CD8-positive, alpha-beta memory T cell (primary cell): ENCODE data around the gene SEMA3B. TPM values are rescaled to one million over a fixed set of nuclear protein-coding genes. Genes with fewer than 3 reads are reported as not detected.

ENCODE experiments used
- CTCF ChIA-PET: fragments of 350-600 bp; sonication (Branson Sonifier 250); formaldehyde crosslinking; loops from one replicate; lab custom pipeline; 2021; ENCODE audit warnings: antibody characterized with exemption; lab: Charles Lee
- POLR2A ChIA-PET: fragments of 350-600 bp; sonication (Branson Sonifier 250); formaldehyde crosslinking; loops from one replicate; lab custom pipeline; 2021; ENCODE audit warnings: antibody characterized with exemption; lab: Charles Lee
- DNase-seq, 5 donors: peaks; one replicate each; pipeline versions ENCODE4 v3.0.0 to v3.0.0-alpha.2; 2020 to 2022; ENCODE audit warnings: mixed read lengths in 1 of 5
- H3K27ac ChIP-seq: one replicate; pipeline ENCODE4 v1.7.0; 2013; ENCODE audit warnings: low read depth, mild to moderate bottlenecking, low read length, moderate library complexity
- H3K27me3 ChIP-seq: 2 replicates; pipeline ENCODE4 v1.7.0; 2013; ENCODE audit warnings: low read length, mild to moderate bottlenecking; ENCODE audit not compliant: insufficient read depth, poor library complexity, severe bottlenecking
- H3K36me3 ChIP-seq: 2 replicates; pipeline ENCODE4 v1.7.0; 2013; ENCODE audit warnings: mild to moderate bottlenecking, low read length, moderate library complexity; ENCODE audit not compliant: insufficient read depth
- H3K4me1 ChIP-seq: 2 replicates; pipeline ENCODE4 v1.7.0; 2013; ENCODE audit warnings: mild to moderate bottlenecking, low read length, moderate library complexity; ENCODE audit not compliant: insufficient read depth
- H3K4me3 ChIP-seq: 2 replicates; pipeline ENCODE4 v1.7.0; 2013; ENCODE audit warnings: mild to moderate bottlenecking, low read length
- H3K9me3 ChIP-seq: 2 replicates; pipeline ENCODE4 v1.7.0; 2013; ENCODE audit warnings: mild to moderate bottlenecking, low read length
- H3K27ac Mint-ChIP-seq, 8 donors: one replicate each; pipeline ENCODE4 v1.8.0; 2020 to 2021; ENCODE audit warnings: mixed read lengths in 8 of 8, mild to moderate bottlenecking in 6 of 8, inconsistent platforms in 3 of 8, moderate library complexity in 3 of 8
- H3K27me3 Mint-ChIP-seq, 2 donors: one replicate each; pipeline ENCODE4 v1.8.0; 2020 to 2021; ENCODE audit warnings: mixed read lengths in 2 of 2, mild to moderate bottlenecking in 1 of 2, moderate library complexity in 1 of 2
- H3K36me3 Mint-ChIP-seq, 3 donors: one replicate each; pipeline ENCODE4 v1.8.0; 2020 to 2021; ENCODE audit warnings: mixed read lengths in 3 of 3, inconsistent platforms in 1 of 3, mild to moderate bottlenecking in 1 of 3
- H3K4me1 Mint-ChIP-seq, 3 donors: one replicate each; pipeline ENCODE4 v1.8.0; 2020 to 2021; ENCODE audit warnings: mixed read lengths in 3 of 3, inconsistent platforms in 1 of 3, mild to moderate bottlenecking in 1 of 3
- H3K4me3 Mint-ChIP-seq, 7 donors: one replicate each; pipeline ENCODE4 v1.8.0; 2020 to 2021; ENCODE audit warnings: mixed read lengths in 7 of 7, mild to moderate bottlenecking in 6 of 7, moderate library complexity in 4 of 7, inconsistent platforms in 2 of 7
- H3K9me3 Mint-ChIP-seq, 5 donors: one replicate each; pipeline ENCODE4 v1.8.0; 2020 to 2022; ENCODE audit warnings: mixed read lengths in 5 of 5, mild to moderate bottlenecking in 3 of 5, moderate library complexity in 2 of 5, inconsistent platforms in 1 of 5
- polyA plus RNA-seq: library from polyadenylated mRNA; unstranded; fragments of 300-500 nt; fragmentation: Illumina TruSeq; gene quantifications from one replicate; pipeline ENCODE4 v1.2.3, GENCODE V29; 2021
- total RNA-seq, 2 experiments: library from RNA; stranded (reverse); gene quantifications; one replicate each; pipeline ENCODE4 v1.2.3, GENCODE V29; 2021

The SEMA3B gene
- total and polyA plus RNA-seq, 3 experiments from 2014 or later, result 0.22 TPM; not detected in 2

DNA sequence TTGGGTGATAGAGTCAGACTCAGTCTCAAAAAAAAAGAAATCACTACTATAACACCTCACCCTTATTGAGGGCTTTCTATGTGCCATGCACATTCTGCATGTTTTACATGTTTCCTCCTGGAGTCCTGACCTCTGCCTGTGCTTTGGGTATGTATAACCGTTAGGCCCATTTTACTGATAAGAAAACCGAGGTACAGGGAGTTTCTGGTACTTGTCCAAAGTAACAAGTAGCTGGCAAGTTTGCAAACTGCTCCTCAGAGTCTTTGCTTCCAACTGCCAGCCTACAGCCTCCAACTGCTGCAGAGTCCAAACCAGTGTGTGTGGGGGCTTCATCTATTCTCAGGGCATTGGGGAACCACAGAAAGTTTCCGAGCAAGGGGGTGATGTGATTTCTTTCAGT, 36.6 kb upstream of the SEMA3B start:
- ChIA-PET POLR2A (no interaction called here), CTCF (interaction anchor here (1.0 to 15.9 kb wide), 2 partner anchors 17 to 38 kb away, joined by 5 to 241 read pairs; no protein-coding TSS in a partner anchor)
- Mint-ChIP-seq H3K9me3 (no peaks in the 10 kb centered on the region), H3K36me3 (peaks cover 0 to 11% (median 2%) of the 10 kb centered on the region in 3 donors), H3K27me3 (no peaks in the 10 kb centered on the region), H3K27ac (peak overlapping the region in 1 of 8 donors; percentile 82), H3K4me1 (peaks cover 11 to 25% (median 19%) of the 10 kb centered on the region in 3 donors), H3K4me3 (peak overlapping the region in 1 of 7 donors; percentile 40)
- no peak for DNase-seq
- Histone ChIP-seq H3K9me3 (no peaks in the 10 kb centered on the region), H3K4me3 (no peak overlapping the region), H3K27me3 (no peaks in the 10 kb centered on the region), H3K36me3 (no peaks in the 10 kb centered on the region), H3K27ac (no peak overlapping the region), H3K4me1 (peaks cover 20% of the 10 kb centered on the region)

DNA sequence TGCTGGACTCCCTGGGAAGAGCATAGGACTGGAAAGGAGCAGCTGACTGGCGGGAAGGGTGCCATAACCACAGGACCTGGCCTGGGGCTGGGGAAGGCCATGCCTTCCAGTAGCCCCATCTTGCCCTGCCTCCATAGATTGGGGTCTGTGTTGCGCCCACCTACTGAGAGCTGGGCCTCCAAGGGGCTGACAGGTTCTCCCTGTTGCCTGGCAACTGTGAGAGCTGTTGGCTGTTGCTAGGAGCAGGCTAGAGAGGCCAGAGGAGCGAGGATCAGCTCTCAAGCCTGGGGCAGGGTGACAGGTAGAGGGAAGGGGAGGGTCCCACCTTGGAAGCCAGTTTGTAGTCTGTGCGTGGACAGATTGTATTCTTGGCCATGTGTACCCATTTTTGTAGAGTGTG, 35.8 kb upstream of the SEMA3B start:
- H3K27ac ChIP-seq, result no peak overlapping the region

DNA sequence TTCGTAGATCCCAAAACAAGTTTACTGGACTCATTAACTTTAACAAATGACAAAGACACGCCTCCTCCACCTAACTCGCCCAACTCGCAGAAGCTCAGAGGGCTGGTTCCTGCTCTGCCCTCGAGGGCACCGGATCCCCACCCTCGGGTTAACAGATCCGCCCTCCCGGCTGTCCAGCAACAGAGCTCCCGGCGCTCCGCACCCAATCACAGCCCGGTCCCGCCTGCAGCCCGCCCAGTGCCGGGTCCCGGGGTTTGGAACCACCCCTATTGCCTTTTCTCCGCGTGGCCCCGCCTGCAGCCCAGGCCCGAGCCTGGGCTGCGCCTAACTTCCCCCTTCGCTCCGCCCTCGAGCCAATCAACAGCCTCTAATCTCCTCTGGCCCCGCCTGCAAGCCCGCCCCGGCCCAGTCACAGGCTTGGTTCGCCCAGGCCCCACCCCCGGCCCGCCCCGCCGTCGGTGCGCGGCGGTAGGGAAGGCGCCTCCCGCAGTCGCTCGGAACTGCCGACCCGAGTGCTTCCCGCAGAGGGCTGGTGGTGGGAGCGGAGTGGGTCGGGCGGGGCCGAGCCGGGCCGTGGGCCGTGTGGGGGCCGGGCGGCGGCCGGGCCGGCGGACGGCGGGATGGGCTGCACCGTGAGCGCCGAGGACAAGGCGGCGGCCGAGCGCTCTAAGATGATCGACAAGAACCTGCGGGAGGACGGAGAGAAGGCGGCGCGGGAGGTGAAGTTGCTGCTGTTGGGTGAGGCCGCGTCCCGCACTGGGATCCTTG, 33.0 kb upstream of the SEMA3B start, which contains the start of gene GNAI2:
Gene GNAI2 (plus strand): TSS at position 489 of the 768 bp plus-strand sequence. CDS start 132 bp downstream, at position 621.
- POLR2A ChIA-PET, result interaction anchor here (0.6 to 3.0 kb wide), 11 partner anchors 8 to 1679 kb away, joined by 3 to 35 read pairs (median 5); partner anchors contain the start of genes C3orf18, IFRD2, LSMEM2 and QRICH1
- H3K27me3 Mint-ChIP-seq, result no peaks in the 10 kb centered on the region

More for the DNA sequence above, 35.8 kb upstream of the SEMA3B start:
- Mint-ChIP-seq H3K27ac (peak overlapping the region in 3 of 8 donors; percentile 24 to 78 (median 77)), H3K27me3 (no peaks in the 10 kb centered on the region), H3K4me1 (peaks cover 11 to 20% (median 11%) of the 10 kb centered on the region in 3 donors), H3K4me3 (peak overlapping the region in 1 of 7 donors; percentile 85), H3K36me3 (peaks cover 0 to 18% (median 2%) of the 10 kb centered on the region in 3 donors), H3K9me3 (no peaks in the 10 kb centered on the region)
- ChIA-PET POLR2A (interaction anchor here (0.6 kb wide), 3 partner anchors 11 to 144 kb away, joined by 3 to 4 read pairs (median 3); partner anchors contain the start of gene RBM5), CTCF (interaction anchor here (1.0 to 15.9 kb wide), 3 partner anchors 16 to 39 kb away, joined by 3 to 241 read pairs (median 5); no protein-coding TSS in a partner anchor)
- Histone ChIP-seq H3K4me1 (peaks cover 15% of the 10 kb centered on the region), H3K4me3 (no peak overlapping the region), H3K9me3 (no peaks in the 10 kb centered on the region), H3K36me3 (no peaks in the 10 kb centered on the region), H3K27me3 (no peaks in the 10 kb centered on the region)
- no peak for DNase-seq

DNA sequence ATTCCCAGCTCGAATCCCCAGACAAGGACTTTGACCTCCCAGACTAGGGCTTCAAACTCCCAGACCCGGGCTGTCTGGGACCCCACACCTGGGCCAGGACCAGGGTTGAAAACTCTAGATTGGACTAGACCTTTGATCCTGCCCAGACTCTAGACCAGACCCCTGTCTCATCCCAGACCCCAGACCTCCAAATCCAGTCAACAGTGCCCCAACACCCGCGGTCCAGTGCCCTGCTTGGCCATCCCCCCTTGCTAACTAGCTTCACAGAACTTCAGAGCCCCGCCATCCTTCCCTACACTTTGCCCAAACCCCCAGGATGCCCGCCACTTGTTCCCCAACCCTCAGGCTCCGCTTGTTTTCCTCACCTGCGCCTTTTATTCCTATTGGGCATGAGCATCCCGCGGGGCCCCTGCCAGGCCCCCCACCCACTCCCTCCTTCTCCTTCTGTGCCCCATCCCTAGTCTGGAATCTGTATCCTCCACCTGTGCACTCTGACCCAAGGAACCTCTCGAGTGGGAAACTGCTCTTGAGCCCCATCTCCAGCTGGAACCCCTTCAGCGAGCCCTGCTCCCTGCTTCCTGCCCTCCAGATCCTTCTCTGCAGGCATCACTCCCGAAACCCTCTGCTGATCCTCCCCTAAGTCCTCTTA, 32.3 kb upstream of the SEMA3B start:
- Histone ChIP-seq H3K9me3 (no peaks in the 10 kb centered on the region), H3K4me3 (peak overlapping the region; percentile 99), H3K27ac (peak overlapping the region; percentile 71), H3K4me1 (peaks cover 44% of the 10 kb centered on the region), H3K36me3 (peaks cover 13% of the 10 kb centered on the region), H3K27me3 (no peaks in the 10 kb centered on the region)
- no peak for DNase-seq
- H3K27ac Mint-ChIP-seq, result peak overlapping the region; percentile 93 to 99 (median 96)
- ChIA-PET POLR2A (interaction anchor here (1.8 to 3.0 kb wide), 2 partner anchors 9 to 10 kb away, joined by 6 to 35 read pairs; no protein-coding TSS in a partner anchor), CTCF (interaction anchor here (1.2 to 15.9 kb wide), 7 partner anchors 10 to 42 kb away, joined by 3 to 241 read pairs (median 11); no protein-coding TSS in a partner anchor)
- peaks cover 34 to 42% (median 38%) of the 10 kb centered on the region in 3 donors for H3K4me1 Mint-ChIP-seq
- H3K36me3 Mint-ChIP-seq, result peaks cover 0 to 41% (median 0%) of the 10 kb centered on the region in 3 donors
- no peaks in the 10 kb centered on the region for H3K9me3 Mint-ChIP-seq
- H3K4me3 Mint-ChIP-seq, result peak overlapping the region; percentile 87 to 99 (median 98)
- H3K27me3 Mint-ChIP-seq, result no peaks in the 10 kb centered on the region

More for the DNA sequence above, 33.0 kb upstream of the SEMA3B start, which contains the start of gene GNAI2:
- DNase-seq, result peak; percentile 98 to 99 (median 99)
- Histone ChIP-seq H3K4me3 (peak within 1 kb of the TSS; percentile 99), H3K27me3 (no peaks in the 10 kb centered on the region), H3K4me1 (peaks cover 37% of the 10 kb centered on the region), H3K9me3 (no peaks in the 10 kb centered on the region), H3K36me3 (peaks cover 13% of the 10 kb centered on the region), H3K27ac (peak within 1 kb of the TSS; percentile 71)
- peaks cover 0 to 35% (median 1%) of the 10 kb centered on the region in 3 donors for H3K36me3 Mint-ChIP-seq
- CTCF ChIA-PET, result interaction anchor here (0.5 to 15.9 kb wide), 11 partner anchors 8 to 249 kb away, joined by 3 to 241 read pairs (median 7); partner anchors contain the start of gene RASSF1
- peaks cover 28 to 35% (median 33%) of the 10 kb centered on the region in 3 donors for H3K4me1 Mint-ChIP-seq
- H3K9me3 Mint-ChIP-seq, result no peaks in the 10 kb centered on the region
- H3K4me3 Mint-ChIP-seq, result peak within 1 kb of the TSS; percentile 87 to 99 (median 98)
- peak within 1 kb of the TSS; percentile 93 to 99 (median 96) for H3K27ac Mint-ChIP-seq

DNA sequence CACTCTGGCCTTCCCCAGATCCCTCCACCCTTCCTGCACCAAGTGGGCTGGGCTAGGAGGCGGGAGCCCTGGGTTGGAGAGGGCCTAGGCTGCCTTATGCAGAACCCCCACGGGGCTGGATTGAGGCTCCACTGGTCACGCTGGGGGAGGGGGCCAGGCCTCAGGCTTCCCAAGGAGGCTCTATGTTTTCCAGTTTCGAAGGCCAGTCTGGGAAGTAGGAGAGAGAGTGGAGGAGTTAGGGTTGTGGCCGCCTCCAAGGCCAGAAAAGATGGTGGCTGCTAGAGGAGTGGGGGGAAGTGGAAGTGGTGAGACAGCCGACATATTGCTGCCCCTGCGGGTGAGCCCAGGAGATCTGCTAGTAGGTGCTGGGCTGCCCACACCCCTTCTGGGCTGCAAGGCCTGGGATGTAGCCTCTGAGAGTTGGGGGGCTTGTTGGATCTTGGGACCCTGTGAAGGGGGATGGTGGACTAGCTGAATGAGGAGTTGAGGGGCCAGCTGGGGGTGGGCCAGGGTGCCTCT, 31.8 kb upstream of the SEMA3B start:
- peaks cover 13% of the 10 kb centered on the region for H3K36me3 ChIP-seq
- Mint-ChIP-seq H3K4me3 (peak overlapping the region; percentile 87 to 99 (median 98)), H3K9me3 (no peaks in the 10 kb centered on the region), H3K27me3 (no peaks in the 10 kb centered on the region), H3K27ac (peak overlapping the region; percentile 93 to 99 (median 96)), H3K36me3 (peaks cover 0 to 41% (median 0%) of the 10 kb centered on the region in 3 donors), H3K4me1 (peaks cover 40 to 48% (median 44%) of the 10 kb centered on the region in 3 donors)
- peaks cover 50% of the 10 kb centered on the region for H3K4me1 ChIP-seq
- DNase-seq, result peak in 2 of 5 donors; percentile 37 to 58
- peak overlapping the region; percentile 71 for H3K27ac ChIP-seq
- no peaks in the 10 kb centered on the region for H3K27me3 ChIP-seq
- ChIA-PET CTCF (interaction anchor here (0.8 to 15.9 kb wide), 5 partner anchors 11 to 55 kb away, joined by 3 to 241 read pairs (median 11); partner anchors contain the start of gene IFRD2), POLR2A (interaction anchor here (0.6 to 3.0 kb wide), 5 partner anchors 10 to 141 kb away, joined by 4 to 35 read pairs (median 6); no protein-coding TSS in a partner anchor)
- H3K9me3 ChIP-seq, result no peaks in the 10 kb centered on the region
- peak overlapping the region; percentile 99 for H3K4me3 ChIP-seq

DNA sequence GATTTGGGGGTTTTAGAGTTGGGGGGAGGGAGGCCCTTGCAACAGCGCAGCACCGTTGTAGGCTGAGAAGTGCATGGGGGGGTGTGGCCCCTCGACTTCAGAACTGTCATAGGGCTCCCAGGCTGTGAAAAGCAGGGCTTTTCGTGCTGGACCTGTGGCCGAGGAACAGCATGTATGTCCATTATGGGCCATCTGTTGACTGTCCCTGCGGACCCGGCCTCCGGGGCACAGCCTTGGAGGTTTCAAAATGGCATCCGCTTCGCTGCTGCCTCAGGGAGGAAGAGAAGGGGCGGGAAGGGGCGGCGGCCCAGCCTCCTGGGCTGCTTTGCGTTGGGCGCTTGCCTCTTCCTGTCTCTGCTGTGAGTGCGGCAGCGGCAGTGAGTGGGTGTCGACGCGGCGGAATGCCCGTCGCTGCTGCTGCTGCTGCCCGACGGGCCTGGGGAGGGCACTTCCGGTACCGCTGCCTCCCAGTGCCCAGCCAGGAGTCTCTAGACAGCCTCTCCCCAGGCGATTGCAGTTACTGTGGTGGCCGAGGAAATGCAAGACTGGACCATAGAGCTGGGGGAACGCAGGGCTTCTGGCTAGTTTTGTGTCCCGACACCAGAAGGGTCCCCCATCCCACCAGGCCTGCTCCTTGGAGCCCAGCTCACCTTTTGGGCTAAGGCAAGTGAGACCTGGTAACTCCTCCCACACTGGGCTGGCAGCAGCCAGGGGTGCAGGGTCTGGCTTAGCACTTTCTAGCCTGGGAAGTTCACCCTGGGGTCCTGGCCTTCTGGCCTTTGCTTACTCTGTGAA, 31.0 kb upstream of the SEMA3B start:
- peaks cover 58% of the 10 kb centered on the region for H3K4me1 ChIP-seq
- peaks cover 13% of the 10 kb centered on the region for H3K36me3 ChIP-seq
- peak overlapping the region; percentile 99 for H3K4me3 ChIP-seq
- Mint-ChIP-seq H3K27ac (peak overlapping the region; percentile 93 to 99 (median 96)), H3K27me3 (no peaks in the 10 kb centered on the region), H3K4me3 (peak overlapping the region; percentile 87 to 99 (median 98)), H3K9me3 (no peaks in the 10 kb centered on the region), H3K4me1 (peaks cover 47 to 55% (median 50%) of the 10 kb centered on the region in 3 donors), H3K36me3 (peaks cover 0 to 45% (median 0%) of the 10 kb centered on the region in 3 donors)
- ChIA-PET CTCF (interaction anchor here (0.8 to 15.9 kb wide), 6 partner anchors 10 to 54 kb away, joined by 3 to 241 read pairs (median 8); partner anchors contain the start of gene IFRD2), POLR2A (interaction anchor here (0.6 to 3.0 kb wide), 5 partner anchors 9 to 142 kb away, joined by 4 to 35 read pairs (median 6); no protein-coding TSS in a partner anchor)
- no peaks in the 10 kb centered on the region for H3K9me3 ChIP-seq
- DNase-seq, result peak; percentile 81 to 91 (median 83)
- no peaks in the 10 kb centered on the region for H3K27me3 ChIP-seq
- peak overlapping the region; percentile 71 for H3K27ac ChIP-seq
